ENCODE results near the gene NRXN3. TPM values are rescaled to one million over a fixed set of nuclear protein-coding genes. Genes with fewer than 3 reads are reported as not detected.

The NRXN3 gene
- total RNA-seq, 1 experiment from 2014 or later = not detected

- DNase-seq (ENCODE audit: low read depth, low spot score) = no peak
- no peak overlapping the region for H3K4me2 ChIP-seq (ENCODE audit: low read length)
- H3K27me3 ChIP-seq (ENCODE audit: insufficient read depth, low read length) = no peaks in the 10 kb centered on the region
- ChIA-PET POLR2A (no interaction called here), RAD21 (ENCODE audit: low non-redundant PET in 1 of 2, low total read pairs in 2 of 2, uncharacterized antibody in 2 of 2, unreplicated experiment in 2 of 2) (no interaction called here), CTCF (no interaction called here)
- intact Hi-C loops (cut with micrococcal nuclease) = no loop called here
- no peak for TF ChIP-seq EGR1 (IDR thresholded peaks at IDR 0.05; ENCODE audit: low read depth)
- no peak for TF ChIP-seq ZBTB33 (IDR thresholded peaks at IDR 0.05; ENCODE audit: extremely low read depth, insufficient replicate concordance, low read length)
- no peak for TF ChIP-seq YY1 (IDR thresholded peaks at IDR 0.05; ENCODE audit: extremely low read depth, insufficient replicate concordance, low read depth, low read length)
- TF ChIP-seq ZFX (IDR thresholded peaks at IDR 0.05) = no peak
- no peak for TF ChIP-seq POLR2A (IDR thresholded peaks at IDR 0.05; ENCODE audit: borderline replicate concordance, extremely low read depth, insufficient read depth, insufficient read length)
- TF ChIP-seq, protein P1, sequence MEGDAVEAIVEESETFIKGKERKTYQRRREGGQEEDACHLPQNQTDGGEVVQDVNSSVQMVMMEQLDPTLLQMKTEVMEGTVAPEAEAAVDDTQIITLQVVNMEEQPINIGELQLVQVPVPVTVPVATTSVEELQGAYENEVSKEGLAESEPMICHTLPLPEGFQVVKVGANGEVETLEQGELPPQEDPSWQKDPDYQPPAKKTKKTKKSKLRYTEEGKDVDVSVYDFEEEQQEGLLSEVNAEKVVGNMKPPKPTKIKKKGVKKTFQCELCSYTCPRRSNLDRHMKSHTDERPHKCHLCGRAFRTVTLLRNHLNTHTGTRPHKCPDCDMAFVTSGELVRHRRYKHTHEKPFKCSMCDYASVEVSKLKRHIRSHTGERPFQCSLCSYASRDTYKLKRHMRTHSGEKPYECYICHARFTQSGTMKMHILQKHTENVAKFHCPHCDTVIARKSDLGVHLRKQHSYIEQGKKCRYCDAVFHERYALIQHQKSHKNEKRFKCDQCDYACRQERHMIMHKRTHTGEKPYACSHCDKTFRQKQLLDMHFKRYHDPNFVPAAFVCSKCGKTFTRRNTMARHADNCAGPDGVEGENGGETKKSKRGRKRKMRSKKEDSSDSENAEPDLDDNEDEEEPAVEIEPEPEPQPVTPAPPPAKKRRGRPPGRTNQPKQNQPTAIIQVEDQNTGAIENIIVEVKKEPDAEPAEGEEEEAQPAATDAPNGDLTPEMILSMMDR (IDR thresholded peaks at IDR 0.05 in 2 of 3, conservative IDR thresholded peaks at IDR 0.05 in 1 of 3; ENCODE audit: borderline replicate concordance in 1 of 3, insufficient read depth in 1 of 3, low read depth in 2 of 3, low read length in 2 of 3) = no peak
- TF ChIP-seq, protein P2, sequence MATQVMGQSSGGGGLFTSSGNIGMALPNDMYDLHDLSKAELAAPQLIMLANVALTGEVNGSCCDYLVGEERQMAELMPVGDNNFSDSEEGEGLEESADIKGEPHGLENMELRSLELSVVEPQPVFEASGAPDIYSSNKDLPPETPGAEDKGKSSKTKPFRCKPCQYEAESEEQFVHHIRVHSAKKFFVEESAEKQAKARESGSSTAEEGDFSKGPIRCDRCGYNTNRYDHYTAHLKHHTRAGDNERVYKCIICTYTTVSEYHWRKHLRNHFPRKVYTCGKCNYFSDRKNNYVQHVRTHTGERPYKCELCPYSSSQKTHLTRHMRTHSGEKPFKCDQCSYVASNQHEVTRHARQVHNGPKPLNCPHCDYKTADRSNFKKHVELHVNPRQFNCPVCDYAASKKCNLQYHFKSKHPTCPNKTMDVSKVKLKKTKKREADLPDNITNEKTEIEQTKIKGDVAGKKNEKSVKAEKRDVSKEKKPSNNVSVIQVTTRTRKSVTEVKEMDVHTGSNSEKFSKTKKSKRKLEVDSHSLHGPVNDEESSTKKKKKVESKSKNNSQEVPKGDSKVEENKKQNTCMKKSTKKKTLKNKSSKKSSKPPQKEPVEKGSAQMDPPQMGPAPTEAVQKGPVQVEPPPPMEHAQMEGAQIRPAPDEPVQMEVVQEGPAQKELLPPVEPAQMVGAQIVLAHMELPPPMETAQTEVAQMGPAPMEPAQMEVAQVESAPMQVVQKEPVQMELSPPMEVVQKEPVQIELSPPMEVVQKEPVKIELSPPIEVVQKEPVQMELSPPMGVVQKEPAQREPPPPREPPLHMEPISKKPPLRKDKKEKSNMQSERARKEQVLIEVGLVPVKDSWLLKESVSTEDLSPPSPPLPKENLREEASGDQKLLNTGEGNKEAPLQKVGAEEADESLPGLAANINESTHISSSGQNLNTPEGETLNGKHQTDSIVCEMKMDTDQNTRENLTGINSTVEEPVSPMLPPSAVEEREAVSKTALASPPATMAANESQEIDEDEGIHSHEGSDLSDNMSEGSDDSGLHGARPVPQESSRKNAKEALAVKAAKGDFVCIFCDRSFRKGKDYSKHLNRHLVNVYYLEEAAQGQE (IDR thresholded peaks at IDR 0.05; ENCODE audit: low read depth) = no peak
- no peak for TF ChIP-seq TCF7L2 (IDR thresholded peaks at IDR 0.05; ENCODE audit: borderline replicate concordance, extremely low read depth, insufficient read depth, insufficient read length)
- no peak for TF ChIP-seq SP1 (IDR thresholded peaks at IDR 0.05; ENCODE audit: low read depth)
- TF ChIP-seq ELF1 (IDR thresholded peaks at IDR 0.05; ENCODE audit: borderline replicate concordance, low read depth) = no peak
- TF ChIP-seq SRF (IDR thresholded peaks at IDR 0.05; ENCODE audit: low read depth) = no peak
- TF ChIP-seq JUND (IDR thresholded peaks at IDR 0.05) = no peak
- no peak for TF ChIP-seq ZNF274 (IDR thresholded peaks at IDR 0.05; ENCODE audit: low read depth, low read length)
- no peak for TF ChIP-seq CBX3 (IDR thresholded peaks at IDR 0.05; ENCODE audit: low read depth)
- TF ChIP-seq EZH2 (IDR thresholded peaks at IDR 0.05) = no peak
- TF ChIP-seq RAD21 (IDR thresholded peaks at IDR 0.05; ENCODE audit: low read depth) = no peak
- no peak for ATAC-seq
- no peaks in the 10 kb centered on the region for H3K79me2 ChIP-seq (ENCODE audit: insufficient read depth, low read length)
- H3K9me2 ChIP-seq (ENCODE audit: insufficient read depth) = no peaks in the 10 kb centered on the region
- no peak overlapping the region for H3K27ac ChIP-seq (ENCODE audit: low read depth, low read length)
- no peak overlapping the region for H3K9ac ChIP-seq (ENCODE audit: low read length)
- no peaks in the 10 kb centered on the region for H3K9me3 ChIP-seq (ENCODE audit: control insufficient read depth in 1 of 2, insufficient read depth in 1 of 2, low read depth in 1 of 2, low read length in 2 of 2)
- H4K20me1 ChIP-seq (ENCODE audit: insufficient read depth) = no peaks in the 10 kb centered on the region
- no peak overlapping the region for H2AFZ ChIP-seq (ENCODE audit: low read depth, low read length, poor library complexity, severe bottlenecking)
- no peak overlapping the region for H3K4me3 ChIP-seq (replicated peaks in 1 of 2; ENCODE audit: low read depth in 1 of 2, low read length in 2 of 2)
- no TSS peak for BruUV-seq (replicated peaks)
- H3K4me1 ChIP-seq (ENCODE audit: control insufficient read depth in 1 of 2, insufficient read depth in 2 of 2, low read length in 2 of 2) = no peaks in the 10 kb centered on the region
- no peaks in the 10 kb centered on the region for H3K36me3 ChIP-seq (ENCODE audit: control insufficient read depth in 1 of 2, insufficient read depth in 2 of 2, low read length in 2 of 2)
Observed at GRCh38 chr14:78714711-78715110, 544.5 kb downstream of the NRXN3 start.

Measured in HCT116 (cell line).